Mucosa of descending colon (tissue), 3 donors: ENCODE results near the gene SPOCK1. TPM values are rescaled to one million over a fixed set of nuclear protein-coding genes. Genes with fewer than 3 reads are reported as not detected.

Experiments
- ATAC-seq: fragments of 200-7000 bp; cut with Tn5 transposase; one replicate; pipeline ENCODE4 v1.9.1; 2020; ENCODE audit warnings: mild to moderate bottlenecking, moderate library complexity
- DNase-seq, 3 donors: peaks; one replicate each; pipeline ENCODE4 v3.0.0-alpha.2; 2020
- H3K36me3 ChIP-seq: fragments of 200-600 bp; one replicate; pipeline ENCODE4 v1.8.0; 2021; ENCODE audit warnings: low read depth, mild to moderate bottlenecking
- H3K4me1 ChIP-seq: fragments of 200-600 bp; one replicate; pipeline ENCODE4 v1.8.0; 2021; ENCODE audit warnings: low read depth, mild to moderate bottlenecking
- H3K4me3 ChIP-seq: fragments of 200-600 bp; one replicate; pipeline ENCODE4 v1.8.0; 2021; ENCODE audit warnings: mild to moderate bottlenecking
- H3K9me3 ChIP-seq: fragments of 200-600 bp; one replicate; pipeline ENCODE4 v1.8.0; 2021; ENCODE audit warnings: mild to moderate bottlenecking
- CTCF ChIP-seq: fragments of 200-600 bp; IDR thresholded peaks from one replicate; pipeline ENCODE4 v1.8.0; 2022; ENCODE audit warnings: antibody characterized with exemption, mild to moderate bottlenecking
- intact Hi-C, 2 donors: fragments of 100-400 bp; cut with DNase I in 1 of 2; cut with micrococcal nuclease in 1 of 2; formaldehyde crosslinking; loops; one replicate each; pipeline versions ENCODE4 v1.11.0 to v1.11.1; 2022; cut with DNase I, micrococcal nuclease
- total RNA-seq, 3 donors: library from RNA; stranded (reverse); fragmentation: NEBNext Ultra II Directional in 2 of 3; extraction: Animal tissue kit (Norgen Biotek cat#: 25700) in 2 of 3; gene quantifications; one replicate each; pipeline versions ENCODE4 v1.2.1 to v1.2.4, GENCODE V29; 2021 to 2023
- donor health status: DM: no; HTN: no; CAD: no; lungs with moderate emphysema.
- donor health status: DM: no; HTN: no; CAD: no.
- donor health status: DM: no; HTN: yes; CAD: no.

The SPOCK1 gene
- total RNA-seq, 3 donors from 2014 or later: 1.8 to 55.5 (median 7.9) TPM

GRCh38 chr5:137207023-137207760, 291.9 kb downstream of the SPOCK1 start:
- no peak for TF ChIP-seq CTCF
- Histone ChIP-seq H3K4me1 (no peaks in the 10 kb centered on the region), H3K4me3 (no peak overlapping the region), H3K9me3 (no peaks in the 10 kb centered on the region), H3K36me3 (no peaks in the 10 kb centered on the region)
- ATAC-seq: no peak
- no peak for DNase-seq
- intact Hi-C loops: no loop called here

DNA sequence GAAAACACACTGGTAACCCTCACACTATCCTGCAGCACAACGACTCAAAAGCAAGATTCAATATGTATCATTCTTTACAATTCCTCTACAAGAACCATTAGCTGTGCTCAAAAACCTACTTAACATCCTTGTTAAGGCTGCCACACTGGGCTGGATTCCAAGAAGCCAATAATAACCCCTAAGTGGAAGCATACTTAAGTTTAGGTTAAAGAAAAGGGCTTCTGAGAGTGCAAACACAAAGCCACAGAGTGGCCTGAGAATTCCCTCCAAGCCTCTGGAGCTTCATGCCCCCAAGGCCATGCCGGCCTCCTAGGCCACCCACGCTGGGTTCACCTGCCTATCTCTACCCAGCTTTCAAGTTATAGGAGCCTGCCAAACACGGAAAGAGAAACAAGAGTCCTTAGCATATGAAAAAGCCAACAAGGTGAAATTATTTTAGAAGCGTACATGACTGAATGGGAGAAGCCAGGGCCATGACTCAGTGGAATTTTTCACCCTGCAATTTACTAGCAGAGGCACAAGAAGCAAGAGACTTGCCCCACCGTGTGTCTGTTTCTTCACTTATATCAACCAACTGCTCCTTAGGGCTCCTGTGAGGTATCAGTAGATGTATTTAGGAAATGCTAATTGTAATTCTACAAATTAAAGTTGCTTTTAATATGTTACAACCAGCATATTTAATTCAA, 293.0 kb downstream of the SPOCK1 start:
- no peaks in the 10 kb centered on the region for H3K9me3 ChIP-seq
- intact Hi-C loops: no loop called here
- ATAC-seq (no peak), DNase-seq (no peak)
- H3K4me1 ChIP-seq: no peaks in the 10 kb centered on the region
- H3K36me3 ChIP-seq: no peaks in the 10 kb centered on the region
- no peak for TF ChIP-seq CTCF
- no peak overlapping the region for H3K4me3 ChIP-seq

- no peak overlapping the region for H3K4me3 ChIP-seq
- no peak for TF ChIP-seq CTCF
- H3K36me3 ChIP-seq: no peaks in the 10 kb centered on the region
- no peaks in the 10 kb centered on the region for H3K9me3 ChIP-seq
- no peak for ATAC-seq
- no peak for DNase-seq
- intact Hi-C loops: no loop called here
- no peaks in the 10 kb centered on the region for H3K4me1 ChIP-seq
These were observed 293.7 kb downstream of the SPOCK1 start for GRCh38 chr5:137205231-137206027.

DNA sequence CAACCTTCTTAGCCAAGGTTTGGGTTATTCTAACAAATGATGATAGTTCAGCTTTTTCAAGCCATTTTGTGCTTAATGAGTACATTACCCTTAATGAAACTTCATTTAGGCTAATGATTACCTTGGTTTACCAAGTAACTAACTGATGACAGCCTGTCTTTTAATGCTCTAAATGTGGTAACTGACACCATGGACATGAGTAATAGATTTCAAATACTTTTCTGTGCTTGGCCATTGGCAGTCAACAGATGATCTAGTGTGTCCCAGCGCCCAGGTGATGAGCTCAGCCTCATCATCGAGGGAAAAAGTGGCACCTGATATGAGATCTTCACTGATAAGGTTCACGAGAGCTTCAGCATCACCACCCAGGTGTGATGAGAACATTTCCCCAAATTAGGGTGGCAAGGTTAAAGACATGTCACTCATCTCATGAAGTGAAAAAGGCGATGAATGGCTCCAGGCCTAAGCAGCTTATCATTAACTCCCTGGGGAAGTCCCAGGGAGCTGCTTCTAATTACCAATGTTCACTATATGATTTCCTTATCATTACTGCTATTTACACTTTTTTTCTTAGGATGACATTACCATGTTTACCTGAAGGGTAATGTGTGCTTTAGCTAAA, 296.0 kb downstream of the SPOCK1 start:
- ATAC-seq (no peak), DNase-seq (no peak)
- Histone ChIP-seq H3K4me1 (no peaks in the 10 kb centered on the region), H3K4me3 (no peak overlapping the region), H3K36me3 (no peaks in the 10 kb centered on the region), H3K9me3 (no peaks in the 10 kb centered on the region)
- intact Hi-C loops: no loop called here
- no peak for TF ChIP-seq CTCF

GRCh38 chr5:137201876-137202275, 297.2 kb downstream of the SPOCK1 start:
- Histone ChIP-seq H3K4me1 (no peaks in the 10 kb centered on the region), H3K4me3 (no peak overlapping the region), H3K36me3 (no peaks in the 10 kb centered on the region), H3K9me3 (no peaks in the 10 kb centered on the region)
- intact Hi-C loops: no loop called here
- TF ChIP-seq CTCF: no peak
- peak in 1 of 3 donors; percentile 1 for DNase-seq
- no peak for ATAC-seq
